ENCODE data around the gene ITGAV. TPM values are rescaled to one million over a fixed set of nuclear protein-coding genes. Genes with fewer than 3 reads are reported as not detected.

ITGAV gene
- total and polyA plus RNA-seq, 8 donors = 53.6 to 175 (median 57.6) TPM

- Histone ChIP-seq H3K4me1 (peaks cover 0 to 4% of the 10 kb centered on the region in 2 donors), H3K27ac (no peak overlapping the region), H3K36me3 (peaks cover 0 to 7% of the 10 kb centered on the region in 2 donors), H3K27me3 (no peaks in the 10 kb centered on the region), H3K4me3 (no peak overlapping the region), H3K9me3 (no peaks in the 10 kb centered on the region)
- ATAC-seq = no peak
- no peak for DNase-seq
- TF ChIP-seq CTCF (IDR thresholded peaks at IDR 0.05) = no peak
- intact Hi-C loops (cut with DNase I) = no loop called here
Measured at GRCh38 chr2:186611526-186611925, 21.7 kb downstream of the ITGAV start.

GRCh38 chr2:186612026-186612425 lies 22.2 kb downstream of the ITGAV start:
- DNase-seq (no peak), ATAC-seq (no peak)
- H3K27ac ChIP-seq = no peak overlapping the region
- peaks cover 0 to 7% of the 10 kb centered on the region in 2 donors for H3K36me3 ChIP-seq
- no peaks in the 10 kb centered on the region for H3K9me3 ChIP-seq
- intact Hi-C loops (cut with DNase I) = no loop called here
- H3K4me1 ChIP-seq = peaks cover 0 to 4% of the 10 kb centered on the region in 2 donors
- TF ChIP-seq CTCF (IDR thresholded peaks at IDR 0.05) = no peak
- H3K27me3 ChIP-seq = no peaks in the 10 kb centered on the region
- H3K4me3 ChIP-seq = no peak overlapping the region

- Histone ChIP-seq H3K4me3 (no peak overlapping the region), H3K4me1 (peaks cover 0 to 4% of the 10 kb centered on the region in 2 donors), H3K27me3 (no peaks in the 10 kb centered on the region), H3K36me3 (peaks cover 0 to 5% of the 10 kb centered on the region in 2 donors), H3K9me3 (no peaks in the 10 kb centered on the region), H3K27ac (no peak overlapping the region)
- intact Hi-C loops (cut with DNase I) = no loop called here
- no peak for TF ChIP-seq CTCF (IDR thresholded peaks at IDR 0.05)
- ATAC-seq = no peak
- DNase-seq = no peak
Measured at GRCh38 chr2:186612555-186613440, 22.9 kb downstream of the ITGAV start.

- Histone ChIP-seq H3K36me3 (no peaks in the 10 kb centered on the region), H3K27ac (no peak overlapping the region), H3K4me1 (peaks cover 0 to 4% of the 10 kb centered on the region in 2 donors), H3K4me3 (no peak overlapping the region), H3K9me3 (no peaks in the 10 kb centered on the region), H3K27me3 (no peaks in the 10 kb centered on the region)
- ATAC-seq (no peak), DNase-seq (no peak)
- intact Hi-C loops (cut with DNase I) = no loop called here
- TF ChIP-seq CTCF (IDR thresholded peaks at IDR 0.05) = no peak
Measured at GRCh38 chr2:186614373-186614772, 24.5 kb downstream of the ITGAV start.

GRCh38 chr2:186617148-186617547 lies 27.3 kb downstream of the ITGAV start:
- Histone ChIP-seq H3K27ac (no peak overlapping the region), H3K9me3 (no peaks in the 10 kb centered on the region), H3K4me1 (peaks cover 0 to 4% of the 10 kb centered on the region in 2 donors), H3K27me3 (no peaks in the 10 kb centered on the region), H3K4me3 (no peak overlapping the region), H3K36me3 (no peaks in the 10 kb centered on the region)
- DNase-seq = no peak
- no peak for ATAC-seq
- TF ChIP-seq CTCF (IDR thresholded peaks at IDR 0.05) = no peak
- intact Hi-C loops (cut with DNase I) = no loop called here

All from left lung (tissue), 10 donors.